Measurements from ENCODE around the gene LGSN. TPM values are rescaled to one million over a fixed set of nuclear protein-coding genes. Genes with fewer than 3 reads are reported as not detected.
"Not testable (repeated sequence)": the region's sequence is repeated elsewhere in the genome, so short reads cannot be mapped to it uniquely, and the experiment has no call there.

Gene LGSN
- total and polyA plus RNA-seq, 2 experiments from 2014 or later, result 2.6 to 4.1 TPM

DNA sequence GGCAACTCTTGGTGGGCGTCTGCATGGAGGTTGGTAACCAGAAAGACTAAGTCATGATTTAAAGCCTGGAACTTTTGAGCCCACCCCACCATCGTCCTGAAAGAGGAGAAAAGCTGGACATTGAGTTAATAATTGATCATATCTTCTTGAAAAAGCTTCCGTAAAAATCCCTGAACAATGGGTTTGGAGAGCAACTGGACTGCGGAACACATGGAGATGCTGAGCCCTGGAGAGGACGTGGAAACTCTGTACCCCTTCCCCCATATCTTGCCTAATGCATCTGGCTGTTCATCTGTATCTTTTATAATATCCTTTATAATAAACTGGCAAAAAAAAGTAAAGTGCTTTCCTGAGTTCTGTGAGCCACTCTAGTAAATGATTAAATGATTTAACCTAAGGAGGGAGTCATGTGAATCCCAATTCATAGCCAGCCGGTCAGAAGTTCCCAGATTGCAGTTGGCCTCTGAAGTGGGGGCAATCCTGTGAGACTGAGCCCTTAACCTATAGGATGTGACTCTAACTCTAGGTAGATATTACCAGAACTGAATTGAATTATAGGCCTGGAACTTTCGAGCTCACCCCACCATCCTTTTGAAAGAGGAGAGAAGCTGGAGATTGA lies 26.5 kb upstream of the LGSN start:
- no peak for DNase-seq (ENCODE audit: low spot score)
- Histone ChIP-seq H4K20me1 (ENCODE audit: insufficient read depth, poor library complexity, severe bottlenecking) (no peaks in the 10 kb centered on the region), H3K9me2 (replicated peaks; ENCODE audit: insufficient read depth) (no peaks in the 10 kb centered on the region), H3K27ac (peak overlapping the region; percentile 24), H3K4me2 (no peak overlapping the region), H3K9me3 (ENCODE audit: low read depth) (no peaks in the 10 kb centered on the region), H2AFZ (no peak overlapping the region), H3K4me3 (no peak overlapping the region), H3K36me3 (replicated peaks; ENCODE audit: insufficient read depth, low read depth) (no peaks in the 10 kb centered on the region), H3K4me1 (ENCODE audit: insufficient read depth) (no peaks in the 10 kb centered on the region), H3K27me3 (no peaks in the 10 kb centered on the region), H3K79me2 (no peaks in the 10 kb centered on the region)
- TF ChIP-seq EZH2 (IDR thresholded peaks at IDR 0.05; ENCODE audit: borderline replicate concordance) (no peak), CTCF (IDR thresholded peaks at IDR 0.05; ENCODE audit: poor library complexity) (no peak), EZH2phosphoT487 (IDR thresholded peaks at IDR 0.05; ENCODE audit: low read depth, severe bottlenecking, unreplicated experiment) (no peak)
- WGBS (ENCODE audit: low lambda C conversion rate, missing lambda C conversion rate), result 75% methylated on average over 7 of the region's 7 CpGs

DNA sequence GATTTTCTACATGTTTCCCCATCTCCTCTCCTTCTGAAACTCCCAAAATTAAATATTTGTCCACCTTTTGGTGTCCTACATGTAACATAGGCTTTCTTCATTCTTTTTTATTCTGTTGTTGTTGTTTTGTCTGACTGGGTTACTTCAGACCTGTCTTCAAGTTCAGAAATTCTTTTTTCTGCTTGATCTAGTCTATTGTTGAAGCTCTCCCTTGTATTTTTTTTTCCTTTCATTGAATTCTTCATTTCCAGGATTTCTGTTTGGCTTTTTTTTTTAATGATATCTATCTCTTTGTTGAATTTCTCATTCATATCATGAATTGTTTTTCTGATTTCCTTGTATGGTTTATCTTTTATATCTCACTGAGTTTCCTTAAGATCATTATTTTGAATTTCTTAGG lies 20.6 kb upstream of the LGSN start:
- H3K79me2 ChIP-seq, result no peaks in the 10 kb centered on the region
- peaks cover 7% of the 10 kb centered on the region for H3K9me3 ChIP-seq (ENCODE audit: low read depth)
- TF ChIP-seq EZH2 (IDR thresholded peaks at IDR 0.05; ENCODE audit: borderline replicate concordance) (no peak), CTCF (IDR thresholded peaks at IDR 0.05; ENCODE audit: poor library complexity) (no peak), EZH2phosphoT487 (IDR thresholded peaks at IDR 0.05; ENCODE audit: low read depth, severe bottlenecking, unreplicated experiment) (no peak)
- H3K4me1 ChIP-seq (ENCODE audit: insufficient read depth), result no peaks in the 10 kb centered on the region
- no peak overlapping the region for H3K4me3 ChIP-seq
- no peaks in the 10 kb centered on the region for H3K9me2 ChIP-seq (replicated peaks; ENCODE audit: insufficient read depth)
- no peak overlapping the region for H3K27ac ChIP-seq
- no peaks in the 10 kb centered on the region for H4K20me1 ChIP-seq (ENCODE audit: insufficient read depth, poor library complexity, severe bottlenecking)
- no peak for DNase-seq (ENCODE audit: low spot score)
- no peak overlapping the region for H2AFZ ChIP-seq
- H3K4me2 ChIP-seq, result no peak overlapping the region
- no peaks in the 10 kb centered on the region for H3K36me3 ChIP-seq (replicated peaks; ENCODE audit: insufficient read depth, low read depth)
- H3K27me3 ChIP-seq, result no peaks in the 10 kb centered on the region

- WGBS (ENCODE audit: low lambda C conversion rate, missing lambda C conversion rate), result 86% methylated on average over 2 of the region's 2 CpGs
- not testable (repeated sequence) for H2AFZ ChIP-seq; H3K4me1 ChIP-seq (ENCODE audit: insufficient read depth); H3K4me2 ChIP-seq; DNase-seq (ENCODE audit: low spot score); H4K20me1 ChIP-seq (ENCODE audit: insufficient read depth, poor library complexity, severe bottlenecking); H3K9me3 ChIP-seq (ENCODE audit: low read depth); H3K79me2 ChIP-seq; H3K9me2 ChIP-seq (replicated peaks; ENCODE audit: insufficient read depth); H3K27ac ChIP-seq; H3K36me3 ChIP-seq (replicated peaks; ENCODE audit: insufficient read depth, low read depth); H3K4me3 ChIP-seq; H3K27me3 ChIP-seq
Measured at GRCh38 chr6:63334652-63335051, 14.9 kb upstream of the LGSN start.

DNA sequence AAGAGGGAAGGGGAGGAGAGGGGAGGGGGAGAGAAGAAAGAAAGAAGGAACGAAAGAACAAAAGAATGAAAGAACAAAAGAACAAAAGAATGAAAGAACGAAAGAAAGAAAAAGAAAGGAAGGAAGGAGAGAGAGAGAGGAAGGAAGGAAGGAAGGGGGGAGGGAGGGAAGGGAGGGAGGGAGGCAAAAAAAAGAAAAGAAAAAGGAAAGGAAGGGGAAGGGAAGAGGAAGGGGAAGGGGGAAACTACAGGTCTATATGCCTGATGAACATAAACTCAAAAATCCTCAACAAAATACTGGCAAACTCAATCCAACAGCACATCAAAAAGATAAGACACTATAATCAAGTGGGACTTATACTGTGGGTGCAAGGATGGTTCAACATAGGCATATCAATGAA lies 13.7 kb upstream of the LGSN start:
- no peaks in the 10 kb centered on the region for H3K9me3 ChIP-seq (ENCODE audit: low read depth)
- 86% methylated on average over 2 of the region's 2 CpGs for WGBS (ENCODE audit: low lambda C conversion rate, missing lambda C conversion rate)
- no peaks in the 10 kb centered on the region for H3K36me3 ChIP-seq (replicated peaks; ENCODE audit: insufficient read depth, low read depth)
- H3K4me1 ChIP-seq (ENCODE audit: insufficient read depth), result no peaks in the 10 kb centered on the region
- H2AFZ ChIP-seq, result no peak overlapping the region
- DNase-seq (ENCODE audit: low spot score), result no peak
- no peak overlapping the region for H3K27ac ChIP-seq
- no peaks in the 10 kb centered on the region for H3K9me2 ChIP-seq (replicated peaks; ENCODE audit: insufficient read depth)
- H4K20me1 ChIP-seq (ENCODE audit: insufficient read depth, poor library complexity, severe bottlenecking), result no peaks in the 10 kb centered on the region
- H3K4me3 ChIP-seq, result no peak overlapping the region
- H3K79me2 ChIP-seq, result no peaks in the 10 kb centered on the region
- no peak for TF ChIP-seq EZH2phosphoT487 (IDR thresholded peaks at IDR 0.05; ENCODE audit: low read depth, severe bottlenecking, unreplicated experiment)
- TF ChIP-seq CTCF (IDR thresholded peaks at IDR 0.05; ENCODE audit: poor library complexity), result no peak
- no peak for TF ChIP-seq EZH2 (IDR thresholded peaks at IDR 0.05; ENCODE audit: borderline replicate concordance)
- no peaks in the 10 kb centered on the region for H3K27me3 ChIP-seq
- H3K4me2 ChIP-seq, result no peak overlapping the region

- not testable (repeated sequence) for DNase-seq (ENCODE audit: low spot score); H3K27me3 ChIP-seq; H2AFZ ChIP-seq; H3K9me3 ChIP-seq (ENCODE audit: low read depth); H3K4me3 ChIP-seq; H3K27ac ChIP-seq; H3K9me2 ChIP-seq (replicated peaks; ENCODE audit: insufficient read depth); H3K4me2 ChIP-seq; H3K4me1 ChIP-seq (ENCODE audit: insufficient read depth); H3K79me2 ChIP-seq; H3K36me3 ChIP-seq (replicated peaks; ENCODE audit: insufficient read depth, low read depth); H4K20me1 ChIP-seq (ENCODE audit: insufficient read depth, poor library complexity, severe bottlenecking)
- WGBS (ENCODE audit: low lambda C conversion rate, missing lambda C conversion rate), result 96% methylated on average over 15 of the region's 15 CpGs
Measured at GRCh38 chr6:63326630-63327029, 6.8 kb upstream of the LGSN start.
